Skin of body (tissue), 2 donors: ENCODE data around the gene CHCHD6. TPM values are rescaled to one million over a fixed set of nuclear protein-coding genes. Genes with fewer than 3 reads are reported as not detected.

Source experiments
- DNase-seq: peaks from one replicate; lab custom pipeline; 2025; lab: John Stamatoyannopoulos, UW
- total RNA-seq: library from RNA; depleted of rRNA; stranded (reverse); fragments of >200 nt; gene quantifications from one replicate; pipeline ENCODE4 v1.2.3, GENCODE V29; 2014

Gene CHCHD6
- total RNA-seq, 1 donor from 2014 or later: 8.8 TPM

GRCh38 chr3:126891791-126892190 is 187.8 kb downstream of the CHCHD6 start:
- DNase-seq: no peak

- no peak for DNase-seq
Observed at GRCh38 chr3:126893651-126894050, 189.6 kb downstream of the CHCHD6 start.

- DNase-seq: no peak
Observed at GRCh38 chr3:126894475-126894874, 190.4 kb downstream of the CHCHD6 start.

- DNase-seq: no peak
Observed at GRCh38 chr3:126895178-126896066, 191.4 kb downstream of the CHCHD6 start.

- DNase-seq: no peak
Observed at GRCh38 chr3:126896067-126896441, 192.0 kb downstream of the CHCHD6 start.

GRCh38 chr3:126896968-126897367 is 192.9 kb downstream of the CHCHD6 start:
- DNase-seq: no peak

- no peak for DNase-seq
Observed at GRCh38 chr3:126897943-126898342, 193.9 kb downstream of the CHCHD6 start.

GRCh38 chr3:126900859-126901540 is 197.0 kb downstream of the CHCHD6 start:
- no peak for DNase-seq

- DNase-seq: no peak
Observed at GRCh38 chr3:126901631-126902030, 197.6 kb downstream of the CHCHD6 start.

GRCh38 chr3:126903521-126903920 is 199.5 kb downstream of the CHCHD6 start:
- DNase-seq: no peak

GRCh38 chr3:126907557-126907956 is 203.5 kb downstream of the CHCHD6 start:
- no peak for DNase-seq

- no peak for DNase-seq
Observed at GRCh38 chr3:126908752-126909275, 204.8 kb downstream of the CHCHD6 start.

GRCh38 chr3:126910231-126910630 is 206.2 kb downstream of the CHCHD6 start:
- DNase-seq: no peak

- no peak for DNase-seq
Observed at GRCh38 chr3:126911162-126912026, 207.4 kb downstream of the CHCHD6 start.

GRCh38 chr3:126912027-126912422 is 208.0 kb downstream of the CHCHD6 start:
- DNase-seq: no peak

- DNase-seq: no peak
Observed at GRCh38 chr3:126912491-126913195, 208.6 kb downstream of the CHCHD6 start.

GRCh38 chr3:126913524-126913923 is 209.5 kb downstream of the CHCHD6 start:
- no peak for DNase-seq

- no peak for DNase-seq
Observed at GRCh38 chr3:126914226-126914625, 210.2 kb downstream of the CHCHD6 start.

- DNase-seq: no peak
Observed at GRCh38 chr3:126915015-126915414, 211.0 kb downstream of the CHCHD6 start.

GRCh38 chr3:126916546-126916945 is 212.5 kb downstream of the CHCHD6 start:
- no peak for DNase-seq
